ENCODE results near the gene GAS1. TPM values are rescaled to one million over a fixed set of nuclear protein-coding genes. Genes with fewer than 3 reads are reported as not detected.

Gene GAS1
- total RNA-seq, 2 donors from 2014 or later: 0.48 to 0.53 TPM

DNA sequence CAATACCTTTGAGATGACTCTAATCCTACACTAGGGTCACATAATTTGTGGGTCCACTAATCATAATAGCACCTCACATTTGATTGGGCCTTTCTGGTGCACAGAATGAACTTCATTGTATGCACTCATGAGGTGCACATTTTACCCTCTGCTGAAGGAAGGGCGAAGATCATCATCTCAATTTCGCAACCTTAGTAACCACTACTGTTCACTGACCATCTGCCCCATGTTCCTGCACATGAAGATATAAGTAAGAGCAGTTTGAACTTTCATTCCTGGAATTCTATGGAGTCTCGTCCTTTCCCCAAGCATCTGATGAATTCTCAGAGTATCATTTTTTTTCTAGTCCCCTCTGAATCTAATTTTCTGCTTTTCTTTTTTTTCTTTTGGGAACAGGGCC is 21.2 kb downstream of the GAS1 start:
- peaks cover 47 to 67% of the 10 kb centered on the region in 2 donors for H3K27me3 Mint-ChIP-seq

GRCh38 chr9:86925686-86926085 is 21.6 kb downstream of the GAS1 start:
- Mint-ChIP-seq H3K27ac (no peak overlapping the region), H3K36me3 (peaks cover 6% of the 10 kb centered on the region)
- no peak for ATAC-seq

More for the DNA sequence above, 21.2 kb downstream of the GAS1 start:
- Mint-ChIP-seq H3K27ac (no peak overlapping the region), H3K4me3 (no peak overlapping the region), H3K36me3 (peaks cover 6% of the 10 kb centered on the region), H3K4me1 (ENCODE audit: low read depth in 2 of 2) (no peaks in the 10 kb centered on the region), H3K9me3 (peaks cover 5% of the 10 kb centered on the region)
- no peak for ATAC-seq
- no peak for DNase-seq (ENCODE audit: low spot score)

GRCh38 chr9:86924206-86924605 is 23.1 kb downstream of the GAS1 start:
- no peak for DNase-seq (ENCODE audit: low spot score)
- Mint-ChIP-seq H3K36me3 (no peaks in the 10 kb centered on the region), H3K27ac (no peak overlapping the region), H3K4me3 (no peak overlapping the region), H3K9me3 (no peaks in the 10 kb centered on the region), H3K27me3 (peaks cover 34 to 56% of the 10 kb centered on the region in 2 donors), H3K4me1 (ENCODE audit: low read depth in 2 of 2) (no peaks in the 10 kb centered on the region)
- ATAC-seq: no peak

More at GRCh38 chr9:86925686-86926085, 21.6 kb downstream of the GAS1 start:
- Mint-ChIP-seq H3K4me3 (no peak overlapping the region), H3K4me1 (ENCODE audit: low read depth in 2 of 2) (no peaks in the 10 kb centered on the region), H3K27me3 (peaks cover 43 to 67% of the 10 kb centered on the region in 2 donors), H3K9me3 (peaks cover 5% of the 10 kb centered on the region)
- no peak for DNase-seq (ENCODE audit: low spot score)

DNA sequence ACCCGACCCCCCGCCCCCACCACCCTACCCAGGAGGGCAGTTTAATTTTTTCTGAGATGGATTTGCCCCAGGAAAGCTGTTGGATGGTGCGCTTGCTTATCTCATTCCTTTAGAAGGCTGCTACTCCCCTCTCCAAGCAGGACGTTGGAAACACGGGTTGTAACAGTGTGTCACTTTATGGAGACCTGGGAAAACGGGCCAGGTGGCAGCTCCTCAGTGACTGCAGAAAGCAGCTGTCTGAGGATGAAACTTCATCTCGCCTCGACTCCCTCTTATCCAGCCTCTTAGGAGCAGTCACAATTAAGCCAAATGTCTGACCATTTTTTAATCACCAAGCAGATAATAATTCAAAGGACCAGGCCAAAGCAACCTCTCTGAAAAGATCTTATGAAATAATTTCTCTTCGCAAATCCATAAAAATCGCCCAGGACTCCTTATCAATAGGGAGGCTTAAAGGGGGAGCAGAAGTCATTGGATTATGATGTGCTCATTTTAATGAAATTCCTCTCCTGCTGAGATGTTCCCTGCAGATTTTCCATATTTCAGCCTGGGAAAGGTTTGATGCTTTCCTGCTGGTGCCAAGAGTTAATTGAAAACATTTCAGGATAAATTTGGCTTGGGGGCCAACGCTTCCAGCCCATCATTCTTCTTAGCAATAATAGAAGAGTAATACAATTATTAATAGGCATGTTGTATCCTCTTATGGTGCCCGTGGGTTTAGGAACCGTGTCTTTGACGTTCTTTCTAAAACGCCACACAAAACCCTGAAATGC is 26.0 kb downstream of the GAS1 start:
- Mint-ChIP-seq H3K27me3 (peaks cover 28 to 56% of the 10 kb centered on the region in 2 donors), H3K27ac (no peak overlapping the region), H3K4me3 (no peak overlapping the region), H3K9me3 (no peaks in the 10 kb centered on the region), H3K36me3 (no peaks in the 10 kb centered on the region), H3K4me1 (ENCODE audit: low read depth in 2 of 2) (no peaks in the 10 kb centered on the region)
- DNase-seq (ENCODE audit: low spot score) (no peak), ATAC-seq (no peak)

- Mint-ChIP-seq H3K27me3 (peaks cover 27 to 65% of the 10 kb centered on the region in 2 donors), H3K9me3 (no peaks in the 10 kb centered on the region), H3K36me3 (no peaks in the 10 kb centered on the region), H3K4me1 (ENCODE audit: low read depth in 2 of 2) (no peaks in the 10 kb centered on the region), H3K27ac (no peak overlapping the region), H3K4me3 (no peak overlapping the region)
- no peak for ATAC-seq
- no peak for DNase-seq (ENCODE audit: low spot score)
Observed at GRCh38 chr9:86918556-86918955, 28.8 kb downstream of the GAS1 start.

- H3K27me3 Mint-ChIP-seq: peaks cover 32 to 68% of the 10 kb centered on the region in 2 donors
- DNase-seq (ENCODE audit: low spot score) (no peak), ATAC-seq (no peak)
- H3K4me1 Mint-ChIP-seq (ENCODE audit: low read depth in 2 of 2): no peaks in the 10 kb centered on the region
- no peak overlapping the region for H3K4me3 Mint-ChIP-seq
- no peaks in the 10 kb centered on the region for H3K36me3 Mint-ChIP-seq
- no peaks in the 10 kb centered on the region for H3K9me3 Mint-ChIP-seq
- no peak overlapping the region for H3K27ac Mint-ChIP-seq
Observed at GRCh38 chr9:86912210-86912609, 35.1 kb downstream of the GAS1 start.

GRCh38 chr9:86909388-86909787 is 37.9 kb downstream of the GAS1 start:
- DNase-seq (ENCODE audit: low spot score): no peak
- peaks cover 41 to 69% of the 10 kb centered on the region in 2 donors for H3K27me3 Mint-ChIP-seq
- H3K4me1 Mint-ChIP-seq (ENCODE audit: low read depth in 2 of 2): no peaks in the 10 kb centered on the region
- no peak for ATAC-seq
- no peaks in the 10 kb centered on the region for H3K36me3 Mint-ChIP-seq
- H3K27ac Mint-ChIP-seq: no peak overlapping the region
- no peaks in the 10 kb centered on the region for H3K9me3 Mint-ChIP-seq
- H3K4me3 Mint-ChIP-seq: no peak overlapping the region

DNA sequence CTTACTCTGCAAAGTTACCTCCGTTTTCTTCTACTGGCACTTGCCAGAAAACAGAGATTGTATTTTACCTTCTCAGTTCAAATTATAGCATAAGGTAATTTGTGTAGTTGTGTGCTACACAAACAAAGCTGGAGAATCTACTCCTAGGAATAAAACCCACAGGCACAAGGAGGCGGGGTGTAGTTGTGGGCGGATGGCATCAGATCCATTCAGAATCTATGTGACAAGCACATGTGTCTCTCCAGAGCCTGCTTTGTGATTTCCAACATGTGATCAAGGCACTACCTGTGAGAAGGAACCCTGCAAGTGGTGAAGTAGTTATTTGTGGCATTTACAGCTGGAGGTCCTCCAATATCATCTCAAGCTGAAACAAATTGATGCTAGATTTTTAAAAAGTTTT is 39.0 kb downstream of the GAS1 start:
- no peaks in the 10 kb centered on the region for H3K9me3 Mint-ChIP-seq
- no peak overlapping the region for H3K4me3 Mint-ChIP-seq
- H3K27me3 Mint-ChIP-seq: peaks cover 43 to 68% of the 10 kb centered on the region in 2 donors
- H3K27ac Mint-ChIP-seq: no peak overlapping the region
- ATAC-seq (no peak), DNase-seq (ENCODE audit: low spot score) (no peak)
- peaks cover 0 to 6% of the 10 kb centered on the region in 2 donors for H3K4me1 Mint-ChIP-seq (ENCODE audit: low read depth in 2 of 2)
- H3K36me3 Mint-ChIP-seq: no peaks in the 10 kb centered on the region

DNA sequence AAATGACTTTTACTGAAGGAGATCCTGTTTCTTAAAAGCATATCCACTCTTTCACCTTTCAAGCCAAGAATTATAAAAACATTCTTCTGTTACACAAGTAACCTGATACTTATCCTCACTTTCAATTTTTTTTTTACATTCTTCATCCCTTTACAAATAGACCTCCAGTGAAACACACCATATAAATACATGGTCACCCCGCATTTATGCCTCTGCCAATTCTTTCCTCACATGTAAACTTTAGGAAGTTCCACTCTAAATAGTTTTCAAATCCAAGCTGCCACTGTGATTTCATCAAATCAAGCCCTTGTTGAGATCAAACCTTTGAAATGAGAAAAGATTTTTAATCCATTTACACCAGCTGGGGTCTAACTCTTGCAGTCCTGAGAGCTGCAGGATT is 40.0 kb downstream of the GAS1 start:
- ATAC-seq (no peak), DNase-seq (ENCODE audit: low spot score) (no peak)
- H3K36me3 Mint-ChIP-seq: no peaks in the 10 kb centered on the region
- no peak overlapping the region for H3K4me3 Mint-ChIP-seq
- H3K4me1 Mint-ChIP-seq (ENCODE audit: low read depth in 2 of 2): peaks cover 0 to 6% of the 10 kb centered on the region in 2 donors
- no peak overlapping the region for H3K27ac Mint-ChIP-seq
- H3K27me3 Mint-ChIP-seq: peaks cover 49 to 68% of the 10 kb centered on the region in 2 donors
- H3K9me3 Mint-ChIP-seq: no peaks in the 10 kb centered on the region

GRCh38 chr9:86903734-86904085 is 43.6 kb downstream of the GAS1 start:
- DNase-seq (ENCODE audit: low spot score) (no peak), ATAC-seq (no peak)
- Mint-ChIP-seq H3K9me3 (no peaks in the 10 kb centered on the region), H3K27ac (no peak overlapping the region), H3K4me1 (ENCODE audit: low read depth in 2 of 2) (peaks cover 0 to 6% of the 10 kb centered on the region in 2 donors), H3K27me3 (peaks cover 51 to 73% of the 10 kb centered on the region in 2 donors), H3K36me3 (no peaks in the 10 kb centered on the region), H3K4me3 (no peak overlapping the region)

DNA sequence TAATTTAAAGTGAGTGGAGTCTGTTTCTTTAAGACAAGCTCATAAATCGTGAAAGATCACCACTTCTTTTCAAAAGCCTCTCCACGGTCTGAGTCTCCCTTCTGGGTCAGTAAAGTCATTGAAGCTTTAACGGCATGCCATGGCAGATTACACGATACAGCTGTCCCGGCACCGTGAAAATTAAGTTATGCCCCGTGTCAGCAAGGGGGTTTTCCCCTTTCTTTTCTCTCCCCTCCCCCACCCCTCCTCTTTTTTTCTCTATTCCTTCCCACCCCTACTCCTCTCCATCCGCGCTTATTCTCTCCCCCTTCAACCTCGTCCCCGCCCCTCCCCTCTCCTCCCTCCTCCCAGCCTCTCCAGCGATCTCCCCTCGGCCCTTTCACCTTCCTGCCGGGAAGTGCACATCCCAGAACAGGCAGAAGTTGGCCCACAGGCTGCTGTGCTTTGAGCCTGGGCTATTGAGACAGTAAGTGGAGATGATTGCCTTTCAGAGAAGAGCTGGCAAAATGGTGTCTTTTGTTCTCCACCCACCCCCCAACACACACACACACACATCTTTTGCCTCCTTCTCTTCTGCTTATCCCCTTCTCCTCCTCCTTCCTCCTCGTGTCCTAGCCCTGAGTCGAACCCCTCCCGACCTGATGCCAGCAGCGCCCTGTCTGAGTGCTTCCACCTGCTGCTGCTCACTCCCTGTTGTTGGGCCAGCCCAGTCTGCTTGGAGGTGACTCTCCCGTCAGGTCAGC is 44.1 kb downstream of the GAS1 start:
- DNase-seq (ENCODE audit: low spot score) (no peak), ATAC-seq (no peak)
- H3K4me1 Mint-ChIP-seq (ENCODE audit: low read depth in 2 of 2): peaks cover 0 to 6% of the 10 kb centered on the region in 2 donors
- H3K4me3 Mint-ChIP-seq: no peak overlapping the region
- no peaks in the 10 kb centered on the region for H3K9me3 Mint-ChIP-seq
- no peak overlapping the region for H3K27ac Mint-ChIP-seq
- no peaks in the 10 kb centered on the region for H3K36me3 Mint-ChIP-seq
- H3K27me3 Mint-ChIP-seq: peaks cover 55 to 79% of the 10 kb centered on the region in 2 donors

- H3K27me3 Mint-ChIP-seq: peaks cover 55 to 77% of the 10 kb centered on the region in 2 donors
- no peak overlapping the region for H3K27ac Mint-ChIP-seq
- no peaks in the 10 kb centered on the region for H3K36me3 Mint-ChIP-seq
- DNase-seq (ENCODE audit: low spot score): no peak
- peaks cover 0 to 6% of the 10 kb centered on the region in 2 donors for H3K4me1 Mint-ChIP-seq (ENCODE audit: low read depth in 2 of 2)
- no peaks in the 10 kb centered on the region for H3K9me3 Mint-ChIP-seq
- H3K4me3 Mint-ChIP-seq: no peak overlapping the region
- ATAC-seq: no peak
Observed at GRCh38 chr9:86902586-86902985, 44.7 kb downstream of the GAS1 start.

- H3K36me3 Mint-ChIP-seq: no peaks in the 10 kb centered on the region
- H3K9me3 Mint-ChIP-seq: no peaks in the 10 kb centered on the region
- peaks cover 55 to 73% of the 10 kb centered on the region in 2 donors for H3K27me3 Mint-ChIP-seq
- no peak for ATAC-seq
- H3K27ac Mint-ChIP-seq: no peak overlapping the region
- DNase-seq (ENCODE audit: low spot score): no peak
- H3K4me1 Mint-ChIP-seq (ENCODE audit: low read depth in 2 of 2): peaks cover 0 to 6% of the 10 kb centered on the region in 2 donors
- no peak overlapping the region for H3K4me3 Mint-ChIP-seq
Observed at GRCh38 chr9:86902176-86902575, 45.1 kb downstream of the GAS1 start.

GRCh38 chr9:86901511-86901910 is 45.8 kb downstream of the GAS1 start:
- H3K27ac Mint-ChIP-seq: no peak overlapping the region
- DNase-seq (ENCODE audit: low spot score): no peak
- no peak overlapping the region for H3K4me3 Mint-ChIP-seq
- no peaks in the 10 kb centered on the region for H3K9me3 Mint-ChIP-seq
- H3K27me3 Mint-ChIP-seq: peaks cover 56 to 67% of the 10 kb centered on the region in 2 donors
- peaks cover 0 to 6% of the 10 kb centered on the region in 2 donors for H3K4me1 Mint-ChIP-seq (ENCODE audit: low read depth in 2 of 2)
- ATAC-seq: no peak
- no peaks in the 10 kb centered on the region for H3K36me3 Mint-ChIP-seq
